EL (cell line): ENCODE measurements around the gene SPAG9.
"Not testable (repeated sequence)": the region's sequence is repeated elsewhere in the genome, so short reads cannot be mapped to it uniquely, and the experiment has no call there.

ENCODE experiments used
- DNase-seq: peaks from one replicate; pipeline ENCODE4 v3.0.0-alpha.2; 2016

Gene SPAG9

DNA sequence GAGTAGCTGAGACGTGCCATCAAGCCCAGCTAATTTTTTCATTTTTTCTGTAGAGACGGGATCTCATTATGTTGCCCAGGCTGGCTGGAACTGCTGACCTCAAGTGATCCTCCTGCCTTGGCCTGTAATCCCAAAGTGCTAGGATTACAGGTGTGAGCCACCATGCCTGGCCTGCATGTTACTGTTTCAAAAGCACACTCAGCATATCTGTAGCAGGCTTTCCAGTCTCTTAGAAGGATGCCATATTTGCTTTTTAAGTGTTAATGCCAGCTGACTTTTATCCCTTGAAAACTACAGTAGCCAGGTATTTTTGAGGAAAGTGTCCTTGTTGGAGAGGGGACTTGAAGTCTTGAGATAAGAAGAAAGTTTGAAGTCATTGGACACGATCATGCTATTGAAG, 15.3 kb upstream of the SPAG9 start:
- DNase-seq = no peak

- DNase-seq = no peak
These were observed 12.7 kb upstream of the SPAG9 start for GRCh38 chr17:51133365-51133764.

- no peak for DNase-seq
These were observed 12.3 kb upstream of the SPAG9 start for GRCh38 chr17:51132964-51133319.

- no peak for DNase-seq
These were observed 7.4 kb upstream of the SPAG9 start for GRCh38 chr17:51128076-51128475.

- no peak for DNase-seq
These were observed 4.2 kb upstream of the SPAG9 start for GRCh38 chr17:51124640-51125503.

DNA sequence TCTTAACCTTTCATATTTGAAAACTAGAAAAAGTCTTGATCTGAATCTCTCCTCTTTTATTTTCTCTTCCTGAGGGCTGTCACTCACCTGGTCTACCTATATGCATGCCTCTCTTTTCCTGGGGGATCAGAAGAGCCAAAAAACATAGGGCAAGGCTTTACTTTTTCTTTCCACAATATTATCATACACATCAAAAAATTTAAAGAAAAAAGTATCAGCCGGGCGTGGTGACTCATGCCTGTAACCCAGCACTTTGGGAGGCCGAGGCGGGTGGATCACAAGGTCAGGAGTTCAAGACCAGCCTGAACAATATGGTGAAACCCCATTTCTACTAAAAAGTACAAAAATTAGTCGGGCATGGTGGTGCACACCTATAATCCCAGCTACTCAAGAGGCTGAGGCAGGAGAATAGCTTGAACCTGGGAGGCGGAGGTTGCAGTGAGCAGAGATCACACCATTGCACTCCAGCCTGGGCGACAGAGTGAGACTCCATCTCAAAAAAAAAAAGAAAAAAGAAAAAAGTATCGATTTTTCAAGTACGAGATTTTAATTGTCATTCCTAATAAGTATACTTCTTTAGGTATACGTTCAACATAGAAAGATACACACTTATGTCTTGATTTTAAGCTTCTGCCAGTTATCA, 1.9 kb upstream of the SPAG9 start:
- DNase-seq = peak; percentile 13

GRCh38 chr17:51121620-51122472, 1.2 kb upstream of the SPAG9 start:
- DNase-seq = peak; percentile 96

DNA sequence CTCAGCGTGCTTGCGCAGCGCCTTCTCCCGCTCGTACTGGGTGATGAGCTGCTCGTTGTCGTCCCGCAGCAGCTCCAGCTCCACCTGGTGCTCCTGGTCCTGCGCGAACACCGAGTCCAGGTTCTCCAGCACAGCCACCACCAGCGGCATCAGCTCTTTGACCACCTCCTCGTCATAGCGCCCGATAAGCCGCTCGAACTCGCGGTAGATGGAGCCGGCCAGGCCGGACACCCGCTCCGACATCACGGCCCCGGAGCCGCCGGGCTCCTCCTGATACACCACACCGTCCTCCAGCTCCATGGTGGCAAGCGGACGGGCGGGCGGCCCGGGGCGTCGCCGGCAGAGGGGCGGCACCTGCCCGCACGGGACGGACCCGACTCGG, 320 bp downstream of the SPAG9 start:
- DNase-seq = no peak

GRCh38 chr17:51119415-51120356, 982 bp downstream of the SPAG9 start:
- DNase-seq = peak; percentile 47

DNA sequence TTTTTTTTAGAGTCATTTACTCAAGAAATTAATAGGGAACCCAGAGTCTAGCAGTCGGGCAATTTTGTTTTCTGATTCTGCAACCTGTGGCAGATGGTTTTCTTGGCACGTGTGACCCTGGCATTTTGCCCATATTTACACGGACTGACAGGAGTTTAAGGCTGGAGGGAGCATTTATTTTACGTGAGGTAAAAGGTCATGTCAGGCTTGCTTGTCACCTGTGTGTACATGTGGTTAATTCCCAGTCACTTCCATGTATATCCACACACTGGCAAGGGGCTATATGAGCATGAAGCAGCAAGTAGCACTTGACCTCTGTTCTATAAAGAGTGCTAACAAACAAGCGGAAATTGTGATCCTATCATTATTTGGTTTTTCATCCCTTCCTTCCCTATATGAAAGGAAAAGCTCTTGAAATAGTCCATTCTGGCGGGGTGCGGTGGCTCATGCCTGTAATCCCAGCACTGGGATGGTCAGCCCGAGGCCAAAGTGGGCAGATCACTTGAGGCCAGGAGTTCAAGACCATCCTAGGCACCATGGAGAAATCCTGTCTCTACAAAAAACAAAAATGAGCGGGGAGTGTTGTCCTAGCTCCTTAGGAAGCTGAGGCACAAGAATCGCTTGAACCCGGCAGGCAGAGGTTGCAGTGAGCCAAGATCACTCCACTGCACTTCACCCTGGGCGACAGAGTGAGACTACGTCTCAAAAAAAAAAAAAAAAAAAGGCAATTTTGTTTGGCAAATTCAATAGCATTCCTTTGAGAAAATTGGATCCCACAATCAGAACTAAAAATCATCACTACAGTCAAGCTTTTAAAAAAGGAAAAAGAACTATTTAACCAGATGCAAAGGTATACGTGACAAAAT, 2.1 kb downstream of the SPAG9 start:
- no peak for DNase-seq

DNA sequence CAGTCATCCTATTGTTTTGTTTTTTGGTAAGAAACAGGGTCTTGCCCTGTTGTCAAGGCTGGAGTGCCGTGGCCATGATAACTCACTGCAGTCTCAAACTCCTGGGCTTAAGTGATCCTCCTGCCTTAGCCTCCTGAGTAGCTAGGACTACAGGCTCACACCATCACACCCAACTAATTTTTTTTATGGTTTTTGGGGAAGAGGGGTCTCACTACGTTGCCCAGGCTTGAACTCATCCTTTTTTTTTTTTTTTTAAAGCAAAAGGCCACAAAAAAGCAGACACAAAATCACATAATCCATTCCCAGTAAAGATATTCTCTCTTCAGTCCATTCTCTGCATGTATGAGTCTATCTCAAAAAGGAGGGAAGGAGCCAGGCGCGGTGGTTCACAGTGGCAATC, 5.5 kb downstream of the SPAG9 start:
- no peak for DNase-seq

DNA sequence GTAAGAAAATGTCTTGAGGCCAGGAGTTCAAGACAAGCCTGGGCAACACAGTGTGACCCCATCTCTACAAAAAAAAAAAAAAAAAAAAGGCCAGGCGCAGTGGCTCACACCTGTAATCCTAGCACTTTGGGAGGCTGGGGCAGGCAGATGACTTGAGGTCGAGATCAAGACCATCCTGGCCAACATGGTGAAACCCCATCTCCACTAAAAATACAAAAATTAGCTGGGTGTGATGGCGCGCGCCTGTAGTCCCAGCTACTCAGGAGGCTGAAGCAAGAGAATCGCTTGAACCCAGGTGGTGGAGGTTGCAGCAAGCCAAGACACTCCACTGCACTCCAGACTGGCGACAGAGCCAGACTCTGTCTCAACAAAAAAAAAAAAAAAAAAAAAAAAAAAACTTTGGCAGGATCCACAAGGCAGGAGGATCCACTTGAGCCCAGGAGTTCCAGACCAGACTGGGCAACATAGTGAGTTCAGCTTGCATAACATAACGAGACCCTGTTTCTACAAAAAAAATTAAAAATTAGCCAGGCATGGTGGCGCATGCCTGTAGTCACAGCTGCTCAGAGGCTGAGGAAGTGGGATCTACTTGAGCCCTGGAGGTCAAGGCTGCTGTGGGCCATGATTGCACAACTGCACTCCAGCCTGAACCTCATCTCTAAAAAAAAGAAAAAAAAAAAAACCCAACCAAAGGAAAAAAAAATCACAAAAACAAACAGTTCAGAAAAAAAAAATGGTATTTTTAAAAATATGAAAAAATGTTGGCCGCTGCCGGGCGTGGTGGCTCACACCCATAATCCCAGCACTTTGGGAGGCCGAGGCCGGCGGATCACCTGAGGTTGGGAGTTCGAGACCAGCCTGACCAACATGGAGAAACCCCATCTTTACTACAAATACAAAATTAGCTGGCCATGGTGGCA, 8.1 kb downstream of the SPAG9 start:
- peak; percentile 63 for DNase-seq

DNA sequence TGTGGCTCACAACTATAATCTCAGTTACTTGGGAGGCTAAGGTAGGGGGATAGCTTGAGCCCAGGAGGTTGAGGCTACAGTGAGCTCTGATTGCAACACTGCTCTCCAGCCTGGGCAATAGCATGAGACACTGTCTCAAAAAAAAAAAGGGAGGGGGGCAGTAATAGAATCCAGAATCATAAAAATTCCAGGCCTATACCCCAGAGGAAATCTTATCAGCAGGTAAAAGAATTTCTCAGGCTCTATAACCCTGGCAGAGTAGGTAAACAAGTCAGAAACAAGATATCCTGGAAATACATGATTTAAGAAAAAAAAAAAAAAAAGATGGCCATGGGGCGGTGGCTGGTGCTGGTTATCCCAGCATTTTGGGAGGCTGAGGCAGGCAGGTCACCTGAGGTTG, 12.9 kb downstream of the SPAG9 start:
- no peak for DNase-seq

- no peak for DNase-seq
These were observed 17.2 kb downstream of the SPAG9 start for GRCh38 chr17:51103451-51103850.

GRCh38 chr17:51103050-51103449, 17.6 kb downstream of the SPAG9 start:
- no peak for DNase-seq

DNA sequence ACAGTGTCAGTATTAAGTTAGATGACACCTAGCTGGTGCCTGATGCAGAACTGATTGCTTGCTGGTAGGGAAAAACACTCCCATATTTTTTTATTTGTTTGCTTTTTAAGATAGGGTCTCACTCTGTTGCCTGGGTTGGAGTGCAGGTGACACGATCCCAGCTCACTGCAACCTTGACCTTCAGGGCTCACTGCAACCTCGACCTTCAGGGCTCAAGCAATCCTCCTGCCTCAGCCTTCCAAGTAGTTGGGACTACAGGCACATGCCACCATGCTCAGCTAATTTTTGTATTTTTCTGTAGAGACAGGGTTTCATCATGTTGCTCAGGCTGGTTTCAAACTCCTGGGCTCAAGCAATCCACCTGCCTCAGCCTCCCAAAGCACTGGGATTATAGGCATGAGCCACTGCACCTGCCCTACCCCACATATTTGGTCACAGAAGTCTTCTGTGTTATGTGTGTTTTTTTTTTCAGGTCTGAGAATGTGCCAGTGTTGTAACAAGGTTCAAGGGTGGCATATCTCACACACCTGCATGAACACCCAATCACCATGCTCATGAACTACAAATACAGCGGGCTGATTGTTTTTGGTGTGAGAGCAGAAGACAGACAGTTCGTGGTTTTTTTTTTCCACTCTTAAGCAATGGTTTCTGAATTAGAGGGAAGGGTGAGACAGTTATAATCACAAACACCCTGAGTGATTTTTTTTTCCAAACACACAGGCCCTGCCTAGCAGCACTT, 22.8 kb downstream of the SPAG9 start:
- DNase-seq = no peak

GRCh38 chr17:51091635-51092034, 29.0 kb downstream of the SPAG9 start:
- DNase-seq = no peak

DNA sequence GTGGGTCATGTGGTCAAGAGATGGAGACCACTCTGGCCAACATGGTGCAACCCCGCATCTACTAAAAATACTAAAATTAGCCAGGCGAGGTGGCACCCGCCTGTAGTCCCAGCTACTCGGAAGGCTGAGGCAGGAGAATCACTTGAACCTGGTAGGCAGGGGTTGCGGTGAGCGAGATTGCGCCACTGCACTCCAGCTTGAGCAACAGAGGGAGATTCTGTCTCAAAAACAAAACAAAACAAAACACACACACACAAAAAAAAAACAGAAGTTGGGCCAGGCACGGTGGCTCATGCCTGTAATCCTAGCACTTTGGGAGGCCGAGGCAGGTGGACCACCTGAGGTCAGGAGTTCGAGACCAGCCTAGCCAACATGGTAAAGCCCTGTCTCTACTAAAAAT, 31.8 kb downstream of the SPAG9 start:
- not testable (repeated sequence) for DNase-seq

GRCh38 chr17:51088287-51088686, 32.4 kb downstream of the SPAG9 start:
- no peak for DNase-seq
